GM12864 (cell line): ENCODE measurements around the gene MAMDC4.

Source experiments
- DNase-seq: peaks from one replicate; pipeline ENCODE4 v3.0.0-alpha.2; 2011; ENCODE audit warnings: low read depth
- H3K4me3 ChIP-seq: 2 replicates; pipeline ENCODE4 v1.5.1; 2011; ENCODE audit warnings: mild to moderate bottlenecking, low read depth, low read length, control low read depth
- CTCF ChIP-seq: IDR thresholded peaks from 2 replicates; pipeline ENCODE4 v1.5.1; 2011; ENCODE audit warnings: low read depth, mild to moderate bottlenecking, moderate library complexity, low read length, control low read depth, inconsistent platforms; ENCODE audit errors: missing control alignments

Gene MAMDC4

GRCh38 chr9:136826188-136826541 lies 26.0 kb upstream of the MAMDC4 start:
- no peak overlapping the region for H3K4me3 ChIP-seq
- no peak for TF ChIP-seq CTCF
- no peak for DNase-seq

GRCh38 chr9:136826703-136827582 lies 25.2 kb upstream of the MAMDC4 start:
- no peak for TF ChIP-seq CTCF
- no peak for DNase-seq

GRCh38 chr9:136827794-136828473 lies 24.2 kb upstream of the MAMDC4 start:
- no peak for DNase-seq
- no peak overlapping the region for H3K4me3 ChIP-seq
- no peak for TF ChIP-seq CTCF

More at GRCh38 chr9:136826703-136827582, 25.2 kb upstream of the MAMDC4 start:
- H3K4me3 ChIP-seq: no peak overlapping the region

- DNase-seq: no peak
- H3K4me3 ChIP-seq: no peak overlapping the region
- TF ChIP-seq CTCF: no peak
These were observed 23.5 kb upstream of the MAMDC4 start for GRCh38 chr9:136828474-136829140.

- TF ChIP-seq CTCF: no peak
- H3K4me3 ChIP-seq: no peak overlapping the region
- DNase-seq: no peak
These were observed 22.7 kb upstream of the MAMDC4 start for GRCh38 chr9:136829412-136829811.

- no peak for DNase-seq
- no peak overlapping the region for H3K4me3 ChIP-seq
- no peak for TF ChIP-seq CTCF
These were observed 21.9 kb upstream of the MAMDC4 start for GRCh38 chr9:136829981-136830885.
